RWPE1 (cell line): ENCODE measurements around the gene GPC3.

Source experiments
- CTCF ChIA-PET: fragments of 350-600 bp; sonication (Branson Sonifier 250); formaldehyde crosslinking; extraction: SDS; loops from one replicate; lab custom pipeline; 2021; lab: Yijun Ruan, JAX
- POLR2A ChIA-PET: fragments of 400-600 bp; formaldehyde crosslinking; extraction: SDS; loops from one replicate; lab custom pipeline; 2020; ENCODE audit warnings: antibody characterized with exemption; ENCODE audit not compliant: low non-redundant PET; lab: Yijun Ruan, JAX
- DNase-seq: peaks from one replicate; pipeline ENCODE4 v3.0.0; 2012; ENCODE audit warnings: low spot score
- H3K27ac ChIP-seq: fragments of 450-650 bp; 2 replicates; pipeline ENCODE4 v1.5.1; 2017
- CTCF ChIP-seq: fragments of 450-650 bp; conservative IDR thresholded peaks from 2 replicates; pipeline ENCODE4 v1.5.1; 2017; ENCODE audit warnings: low read depth, mild to moderate bottlenecking

GPC3 gene

GRCh38 chrX:133985164-133985966 lies at the start of gene GPC3:
GPC3 (minus strand) TSS chrX:133985594.
- CTCF ChIA-PET = no interaction called here

GRCh38 chrX:134032441-134032840 lies 47.0 kb upstream of the GPC3 start:
- ChIA-PET CTCF (no interaction called here), POLR2A (no interaction called here)
- TF ChIP-seq CTCF = no peak
- DNase-seq = no peak
- no peak overlapping the region for H3K27ac ChIP-seq

More at GRCh38 chrX:133985164-133985966, at the start of gene GPC3:
- DNase-seq = peak; percentile 30
- POLR2A ChIA-PET = no interaction called here
- no peak within 1 kb of the TSS for H3K27ac ChIP-seq
- TF ChIP-seq CTCF = no peak

- DNase-seq = peak; percentile 10
- CTCF ChIA-PET = interaction anchor here (0.6 to 1.8 kb wide), 7 partner anchors 61 to 919 kb away, joined by 3 to 10 read pairs (median 3); no protein-coding TSS in a partner anchor
- H3K27ac ChIP-seq = no peak overlapping the region
- TF ChIP-seq CTCF = peak; percentile 31
- POLR2A ChIA-PET = no interaction called here
Measured at GRCh38 chrX:134026565-134027311, 41.3 kb upstream of the GPC3 start.

- H3K27ac ChIP-seq = no peak overlapping the region
- ChIA-PET CTCF (interaction anchor here (0.6 to 1.8 kb wide), 6 partner anchors 60 to 919 kb away, joined by 3 to 10 read pairs (median 4); no protein-coding TSS in a partner anchor), POLR2A (no interaction called here)
- no peak for DNase-seq
- no peak for TF ChIP-seq CTCF
Measured at GRCh38 chrX:134025986-134026545, 40.7 kb upstream of the GPC3 start.

- TF ChIP-seq CTCF = no peak
- DNase-seq = no peak
- CTCF ChIA-PET = no interaction called here
- POLR2A ChIA-PET = no interaction called here
- no peak overlapping the region for H3K27ac ChIP-seq
Measured at GRCh38 chrX:134024686-134025377, 39.4 kb upstream of the GPC3 start.

- ChIA-PET POLR2A (no interaction called here), CTCF (no interaction called here)
- DNase-seq = no peak
- H3K27ac ChIP-seq = no peak overlapping the region
- no peak for TF ChIP-seq CTCF
Measured at GRCh38 chrX:134023851-134024281, 38.5 kb upstream of the GPC3 start.
